OCI-LY1 (cell line): Measurements from ENCODE around the gene PKNOX2.

Experiments
- H2AFZ ChIP-seq: fragments of 200-600 bp; sonication (generic), shearing (Covaris generic); 2 replicates; pipeline ENCODE4 v1.6.0; 2014; ENCODE audit warnings: antibody characterized with exemption, mild to moderate bottlenecking, low read length
- H3F3A ChIP-seq: fragments of 200-600 bp; sonication (generic), shearing (Covaris generic); 2 replicates; pipeline ENCODE4 v1.6.0; 2014; ENCODE audit warnings: mild to moderate bottlenecking, antibody characterized with exemption, low read length, moderate library complexity; ENCODE audit not compliant: insufficient read depth
- H3K27ac ChIP-seq: fragments of 200-600 bp; sonication (generic); 2 replicates; pipeline ENCODE4 v1.5.1; 2014; ENCODE audit warnings: low read length, mixed run types, mild to moderate bottlenecking, low read depth; ENCODE audit not compliant: poor library complexity, severe bottlenecking
- H3K27me3 ChIP-seq: fragments of 200-600 bp; sonication (generic); 2 replicates; pipeline ENCODE4 v1.6.0; 2014; ENCODE audit warnings: antibody characterized with exemption, mild to moderate bottlenecking, low read length, moderate library complexity; ENCODE audit not compliant: insufficient read depth
- H3K36me3 ChIP-seq: fragments of 200-600 bp; sonication (generic); 2 replicates; pipeline ENCODE4 v1.6.1; 2014; ENCODE audit warnings: mild to moderate bottlenecking, antibody characterized with exemption, low read length, moderate library complexity, mixed read lengths; ENCODE audit not compliant: insufficient read depth
- H3K4me1 ChIP-seq: fragments of 200-600 bp; sonication (generic); 2 replicates; pipeline ENCODE4 v1.5.1; 2014; ENCODE audit warnings: mild to moderate bottlenecking, low read length, moderate library complexity; ENCODE audit not compliant: insufficient read depth, severe bottlenecking
- H3K4me2 ChIP-seq: fragments of 200-600 bp; sonication (generic), shearing (Covaris generic); 2 replicates; pipeline ENCODE4 v1.6.1; 2014; ENCODE audit warnings: low read length
- H3K4me3 ChIP-seq: fragments of 200-600 bp; sonication (generic); 2 replicates; pipeline ENCODE4 v1.5.1; 2014; ENCODE audit warnings: low read length, low read depth, mild to moderate bottlenecking, mixed read lengths; ENCODE audit not compliant: poor library complexity, severe bottlenecking
- H3K79me2 ChIP-seq: fragments of 200-600 bp; shearing (Covaris generic); 2 replicates; pipeline ENCODE4 v1.6.1; 2016; ENCODE audit warnings: mixed run types, low read length, mixed read lengths; ENCODE audit not compliant: insufficient read depth
- H3K9ac ChIP-seq: fragments of 200-600 bp; sonication (generic), shearing (Covaris generic); 2 replicates; pipeline ENCODE4 v1.6.1; 2014; ENCODE audit warnings: mild to moderate bottlenecking, low read length, mixed read lengths
- H3K9me2 ChIP-seq: fragments of 200-600 bp; sonication (generic), shearing (Covaris generic); 2 replicates; pipeline ENCODE4 v1.6.1; 2014; ENCODE audit warnings: low read depth, mild to moderate bottlenecking, low read length, mixed read lengths
- H3K9me3 ChIP-seq: fragments of 200-600 bp; shearing (Covaris generic); 2 replicates; pipeline ENCODE4 v1.6.1; 2014; ENCODE audit warnings: low read length, mixed read lengths
- H4K20me1 ChIP-seq: fragments of 200-600 bp; sonication (generic), shearing (Covaris generic); 2 replicates; pipeline ENCODE4 v1.6.0; 2016; ENCODE audit warnings: mild to moderate bottlenecking, low read length; ENCODE audit not compliant: insufficient read depth
- EZH2 ChIP-seq: fragments of 200-600 bp; sonication (generic), shearing (Covaris generic); IDR thresholded peaks from 2 replicates; pipeline ENCODE4 v1.8.0; 2017; ENCODE audit warnings: borderline replicate concordance, mixed run types, mild to moderate bottlenecking, antibody characterized with exemption, low read length, moderate library complexity, mixed read lengths
- TF ChIP-seq, protein P1 (sequence below): fragments of 200-600 bp; sonication (generic), shearing (Covaris generic); IDR thresholded peaks from 2 replicates; pipeline ENCODE4 v1.5.1; 2017; ENCODE audit warnings: mild to moderate bottlenecking, antibody characterized with exemption, low read length, moderate library complexity, mixed read lengths

PKNOX2 gene

DNA sequence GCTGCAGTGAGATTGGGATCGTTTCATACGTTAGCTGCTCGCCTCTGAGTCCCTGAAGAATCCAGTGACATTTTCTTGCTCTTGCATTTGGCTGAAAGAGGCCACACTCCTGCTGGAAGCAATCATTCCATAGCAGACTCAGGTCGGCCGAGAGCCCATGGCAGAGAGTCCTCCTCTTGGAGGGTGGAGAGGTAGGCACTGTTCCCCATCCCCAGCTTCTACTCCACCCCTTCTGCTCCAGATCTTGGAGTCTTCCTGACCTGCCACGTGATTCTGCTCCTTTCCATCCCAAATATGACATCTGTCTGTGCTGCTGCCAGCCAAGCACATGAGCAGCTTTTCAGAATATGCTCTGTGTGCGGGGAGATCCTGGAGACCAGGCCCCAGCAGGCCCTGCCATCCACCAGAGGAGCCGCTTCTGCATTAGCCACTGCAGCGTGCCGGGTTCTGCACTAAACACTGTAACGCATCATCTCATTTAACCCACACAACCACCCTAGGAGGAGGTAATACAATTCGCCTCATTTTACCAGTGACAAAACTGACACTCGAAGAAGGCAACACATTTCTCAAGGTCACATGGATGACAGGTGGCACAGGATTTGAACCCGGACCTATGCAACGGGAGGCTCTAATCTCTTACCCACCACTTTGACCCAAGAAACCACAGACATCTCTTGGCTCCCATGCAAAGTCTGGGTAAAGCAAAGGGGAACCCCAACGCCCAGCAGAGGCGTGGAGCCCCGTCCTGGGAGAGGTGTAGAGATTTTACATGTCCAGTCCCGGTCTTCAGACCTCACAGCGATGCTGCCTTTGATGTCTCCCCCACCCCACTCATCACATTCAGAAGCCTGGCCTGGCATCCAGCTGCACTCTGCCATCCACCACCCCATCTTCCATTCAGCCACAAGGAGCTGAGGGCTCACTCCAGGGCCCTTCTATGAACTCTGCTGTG, 252.7 kb downstream of the PKNOX2 start:
- no peak overlapping the region for H3K4me3 ChIP-seq
- no peaks in the 10 kb centered on the region for H3K9me3 ChIP-seq
- no peak overlapping the region for H3K4me2 ChIP-seq
- H2AFZ ChIP-seq: no peak overlapping the region
- no peaks in the 10 kb centered on the region for H3K4me1 ChIP-seq
- H3K36me3 ChIP-seq: no peaks in the 10 kb centered on the region
- no peak overlapping the region for H3K27ac ChIP-seq
- H3K9ac ChIP-seq: no peak overlapping the region
- H3K79me2 ChIP-seq: no peaks in the 10 kb centered on the region
- no peaks in the 10 kb centered on the region for H3K9me2 ChIP-seq
- no peaks in the 10 kb centered on the region for H4K20me1 ChIP-seq
- TF ChIP-seq, protein P1, sequence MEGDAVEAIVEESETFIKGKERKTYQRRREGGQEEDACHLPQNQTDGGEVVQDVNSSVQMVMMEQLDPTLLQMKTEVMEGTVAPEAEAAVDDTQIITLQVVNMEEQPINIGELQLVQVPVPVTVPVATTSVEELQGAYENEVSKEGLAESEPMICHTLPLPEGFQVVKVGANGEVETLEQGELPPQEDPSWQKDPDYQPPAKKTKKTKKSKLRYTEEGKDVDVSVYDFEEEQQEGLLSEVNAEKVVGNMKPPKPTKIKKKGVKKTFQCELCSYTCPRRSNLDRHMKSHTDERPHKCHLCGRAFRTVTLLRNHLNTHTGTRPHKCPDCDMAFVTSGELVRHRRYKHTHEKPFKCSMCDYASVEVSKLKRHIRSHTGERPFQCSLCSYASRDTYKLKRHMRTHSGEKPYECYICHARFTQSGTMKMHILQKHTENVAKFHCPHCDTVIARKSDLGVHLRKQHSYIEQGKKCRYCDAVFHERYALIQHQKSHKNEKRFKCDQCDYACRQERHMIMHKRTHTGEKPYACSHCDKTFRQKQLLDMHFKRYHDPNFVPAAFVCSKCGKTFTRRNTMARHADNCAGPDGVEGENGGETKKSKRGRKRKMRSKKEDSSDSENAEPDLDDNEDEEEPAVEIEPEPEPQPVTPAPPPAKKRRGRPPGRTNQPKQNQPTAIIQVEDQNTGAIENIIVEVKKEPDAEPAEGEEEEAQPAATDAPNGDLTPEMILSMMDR: no peak
- TF ChIP-seq EZH2: no peak
- H3K27me3 ChIP-seq: no peaks in the 10 kb centered on the region
- no peaks in the 10 kb centered on the region for H3F3A ChIP-seq

DNA sequence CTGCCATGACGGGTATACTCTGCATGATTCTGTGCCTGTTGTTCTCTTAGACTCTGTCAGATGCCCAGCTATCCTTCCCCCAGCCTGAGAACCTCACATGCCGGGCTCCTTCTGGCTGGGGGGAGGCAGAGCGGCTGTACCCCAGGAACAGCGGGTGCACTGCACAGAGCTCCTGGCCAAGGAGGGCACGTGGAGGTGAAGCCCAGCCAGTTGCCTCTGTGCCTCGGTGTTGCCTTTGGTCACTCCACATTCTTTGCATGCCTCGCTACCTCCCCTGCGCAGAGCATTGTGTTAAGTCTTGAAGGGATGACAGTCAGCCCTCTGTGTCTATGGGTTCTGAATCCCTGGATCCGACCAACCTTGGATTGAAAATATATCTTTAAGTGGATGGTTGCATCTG, 253.8 kb downstream of the PKNOX2 start:
- H3F3A ChIP-seq: no peaks in the 10 kb centered on the region
- no peaks in the 10 kb centered on the region for H3K9me2 ChIP-seq
- no peak for TF ChIP-seq EZH2
- TF ChIP-seq, protein P1: no peak
- no peak overlapping the region for H3K4me3 ChIP-seq
- H2AFZ ChIP-seq: no peak overlapping the region
- no peak overlapping the region for H3K4me2 ChIP-seq
- H4K20me1 ChIP-seq: no peaks in the 10 kb centered on the region
- no peaks in the 10 kb centered on the region for H3K4me1 ChIP-seq
- H3K9ac ChIP-seq: no peak overlapping the region
- no peaks in the 10 kb centered on the region for H3K79me2 ChIP-seq
- H3K36me3 ChIP-seq: no peaks in the 10 kb centered on the region
- no peaks in the 10 kb centered on the region for H3K9me3 ChIP-seq
- no peaks in the 10 kb centered on the region for H3K27me3 ChIP-seq
- no peak overlapping the region for H3K27ac ChIP-seq

DNA sequence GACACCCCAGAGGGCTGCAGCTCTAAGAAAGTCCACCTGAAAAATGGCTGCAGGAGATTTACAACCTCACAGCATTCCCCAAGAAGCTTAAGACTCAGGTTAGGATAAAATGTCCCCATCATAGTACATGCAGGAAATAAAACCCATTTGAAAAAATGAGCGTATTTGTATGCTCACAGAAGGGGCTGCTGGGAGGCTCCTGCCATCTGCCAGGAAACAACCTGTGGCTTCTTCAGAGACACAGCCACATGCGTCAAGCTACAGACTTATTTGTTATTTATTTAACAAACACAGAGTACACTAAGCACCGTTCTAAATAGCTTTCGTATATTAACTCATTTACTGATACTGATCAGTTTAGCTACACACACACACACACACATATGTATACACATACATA, 258.1 kb downstream of the PKNOX2 start:
- H4K20me1 ChIP-seq: no peaks in the 10 kb centered on the region
- H3K36me3 ChIP-seq: no peaks in the 10 kb centered on the region
- TF ChIP-seq, protein P1: no peak
- no peak for TF ChIP-seq EZH2
- H3K9me2 ChIP-seq: no peaks in the 10 kb centered on the region
- H2AFZ ChIP-seq: no peak overlapping the region
- H3K4me3 ChIP-seq: no peak overlapping the region
- no peaks in the 10 kb centered on the region for H3K79me2 ChIP-seq
- no peaks in the 10 kb centered on the region for H3K27me3 ChIP-seq
- no peaks in the 10 kb centered on the region for H3K4me1 ChIP-seq
- H3F3A ChIP-seq: no peaks in the 10 kb centered on the region
- no peak overlapping the region for H3K9ac ChIP-seq
- no peak overlapping the region for H3K27ac ChIP-seq
- no peak overlapping the region for H3K4me2 ChIP-seq
- no peaks in the 10 kb centered on the region for H3K9me3 ChIP-seq
